Bronchial smooth muscle cell (primary cell): ENCODE data around the gene PROC. TPM values are rescaled to one million over a fixed set of nuclear protein-coding genes. Genes with fewer than 3 reads are reported as not detected.

ENCODE experiments used
- total RNA-seq: library from RNA; depleted of rRNA; stranded (reverse); fragments of >200 nt; gene quantifications from 2 replicates; pipeline ENCODE4 v1.2.1, GENCODE V29; 2014

PROC gene
- not detected in 2 replicates for total RNA-seq

DNA sequence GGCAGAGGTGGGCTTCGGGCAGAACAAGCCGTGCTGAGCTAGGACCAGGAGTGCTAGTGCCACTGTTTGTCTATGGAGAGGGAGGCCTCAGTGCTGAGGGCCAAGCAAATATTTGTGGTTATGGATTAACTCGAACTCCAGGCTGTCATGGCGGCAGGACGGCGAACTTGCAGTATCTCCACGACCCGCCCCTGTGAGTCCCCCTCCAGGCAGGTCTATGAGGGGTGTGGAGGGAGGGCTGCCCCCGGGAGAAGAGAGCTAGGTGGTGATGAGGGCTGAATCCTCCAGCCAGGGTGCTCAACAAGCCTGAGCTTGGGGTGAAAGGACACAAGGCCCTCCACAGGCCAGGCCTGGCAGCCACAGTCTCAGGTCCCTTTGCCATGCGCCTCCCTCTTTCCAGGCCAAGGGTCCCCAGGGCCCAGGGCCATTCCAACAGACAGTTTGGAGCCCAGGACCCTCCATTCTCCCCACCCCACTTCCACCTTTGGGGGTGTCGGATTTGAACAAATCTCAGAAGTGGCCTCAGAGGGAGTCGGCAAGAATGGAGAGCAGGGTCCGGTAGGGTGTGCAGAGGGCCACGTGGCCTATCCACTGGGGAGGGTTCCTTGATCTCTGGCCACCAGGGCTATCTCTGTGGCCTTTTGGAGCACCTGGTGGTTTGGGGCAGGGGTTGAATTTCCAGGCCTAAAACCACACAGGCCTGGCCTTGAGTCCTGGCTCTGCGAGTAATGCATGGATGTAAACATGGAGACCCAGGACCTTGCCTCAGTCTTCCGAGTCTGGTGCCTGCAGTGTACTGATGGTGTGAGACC, at the start of gene PROC:
PROC (plus strand) TSS at position 128 of the 812 bp plus-strand sequence. CDS start 1,516 bp downstream, outside the sequence.

DNA sequence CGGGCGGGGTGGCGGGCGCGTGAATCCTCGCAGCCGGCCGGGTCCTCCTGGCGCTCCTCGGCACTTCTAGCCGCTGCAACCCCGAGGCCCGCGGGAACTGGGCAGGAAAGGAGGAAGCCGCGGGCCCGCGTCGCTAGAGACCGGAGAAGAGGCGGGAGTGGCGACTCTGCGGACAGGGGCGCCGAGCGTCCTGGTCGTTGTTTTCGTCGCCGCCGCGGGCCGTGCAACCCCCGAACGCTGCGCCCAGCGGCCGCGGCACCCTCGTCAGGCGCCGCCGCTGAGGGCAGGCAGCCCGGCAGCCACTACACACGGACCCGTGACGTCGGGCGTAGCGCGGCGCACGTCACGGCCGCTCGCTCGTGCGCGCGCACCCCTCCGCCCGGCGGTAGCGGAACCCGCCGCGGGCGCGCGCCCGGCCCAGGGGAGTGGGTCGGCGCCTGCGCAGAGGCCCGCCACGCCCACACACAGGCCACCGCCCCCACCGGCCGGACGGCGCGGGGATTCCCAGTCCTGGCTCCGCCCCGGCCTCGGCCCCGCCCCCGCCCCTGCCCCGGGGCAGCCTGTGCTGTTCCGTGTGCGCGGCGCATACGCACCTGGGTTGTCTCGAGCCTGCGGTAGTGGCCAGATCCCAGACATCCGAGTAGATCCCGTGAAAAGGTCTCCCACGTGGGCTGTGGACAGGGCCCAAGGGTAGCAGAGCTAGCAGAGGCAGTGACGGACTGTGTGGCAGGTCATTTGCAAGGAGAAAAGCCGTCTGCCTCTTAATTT, 30.4 kb upstream of the PROC start, which contains the start of gene MAP3K2:
MAP3K2 (minus strand) TSS at position 321 of the 768 bp plus-strand sequence. CDS start 44,846 bp downstream, outside the sequence.

Other genes with a start within 250 kb of the PROC start
- under 0.01 TPM in 1 of 2 replicates, not detected in the other for gene CYP27C1, start 198.1 kb upstream of the PROC start, total RNA-seq
- 31.1 and 41.1 TPM in 2 replicates for gene ERCC3, start 124.3 kb upstream of the PROC start, total RNA-seq
- 15.9 and 17.7 TPM in 2 replicates for gene MAP3K2, start 30.5 kb upstream of the PROC start, total RNA-seq
- gene IWS1, start 108.1 kb downstream of the PROC start, total RNA-seq = 38.6 and 44.6 TPM in 2 replicates
- not detected in 2 replicates for gene MYO7B, start 117.3 kb downstream of the PROC start, total RNA-seq
- gene GPR17, start 227.7 kb downstream of the PROC start, total RNA-seq = not detected in 2 replicates